ENCODE results near the gene TMEM86B. TPM values are rescaled to one million over a fixed set of nuclear protein-coding genes. Genes with fewer than 3 reads are reported as not detected.

TMEM86B gene
- total RNA-seq, 1 experiment from 2014 or later: 14.2 TPM

GRCh38 chr19:55252760-55253663 is 24.4 kb upstream of the TMEM86B start:
- ChIA-PET POLR2A (no interaction called here), CTCF (interaction anchor here (0.7 kb wide), 1 partner anchor 233 kb away, joined by 3 read pairs; no protein-coding TSS in a partner anchor)
- Histone ChIP-seq H3K9me3 (ENCODE audit: control insufficient read depth, insufficient read depth, low read depth, low read length) (no peaks in the 10 kb centered on the region), H3K36me3 (ENCODE audit: control insufficient read depth, insufficient read depth, low read length) (peaks cover 4% of the 10 kb centered on the region; the same call in 1 of the 2 replicates), H3K27ac (ENCODE audit: low read length) (no peak overlapping the region), H3K4me1 (ENCODE audit: control insufficient read depth, insufficient read depth, low read length) (peaks cover 40% of the 10 kb centered on the region), H3K27me3 (ENCODE audit: control insufficient read depth, insufficient read depth, low read length) (no peaks in the 10 kb centered on the region), H3K4me3 (ENCODE audit: low read depth in 2 of 2, low read length in 2 of 2) (no peak overlapping the region)
- DNase-seq (ENCODE audit: low read depth, low spot score) (no peak), ATAC-seq (no peak)
- intact Hi-C loops (cut with micrococcal nuclease; ENCODE audit: unreplicated experiment): no loop called here
- no TSS peak for BruUV-seq (replicated peaks)
- in situ Hi-C loops (cut with HindIII; ENCODE audit: low pct_unique_long_range_greater_than_20kb, low sequenced_read_pairs): no loop called here
- TF ChIP-seq POLR2AphosphoS5 (IDR thresholded peaks at IDR 0.05; ENCODE audit: low read depth, low read length): no peak
- no peak for TF ChIP-seq REST (IDR thresholded peaks at IDR 0.05; ENCODE audit: insufficient read depth in 1 of 2, low read depth in 2 of 2, low read length in 1 of 2)
- TF ChIP-seq TCF7L2 (IDR thresholded peaks at IDR 0.05; ENCODE audit: low read depth, low read length): no peak
- no peak for TF ChIP-seq CTCF (IDR thresholded peaks at IDR 0.05)
- no peak for TF ChIP-seq SIN3A (IDR thresholded peaks at IDR 0.05; ENCODE audit: borderline replicate concordance, insufficient read depth, low read depth, low read length)

- TF ChIP-seq REST (IDR thresholded peaks at IDR 0.05; ENCODE audit: insufficient read depth in 1 of 2, low read depth in 2 of 2, low read length in 1 of 2) (no peak), CTCF (IDR thresholded peaks at IDR 0.05) (no peak), TCF7L2 (IDR thresholded peaks at IDR 0.05; ENCODE audit: low read depth, low read length) (no peak), POLR2AphosphoS5 (IDR thresholded peaks at IDR 0.05; ENCODE audit: low read depth, low read length) (no peak), SIN3A (IDR thresholded peaks at IDR 0.05; ENCODE audit: borderline replicate concordance, insufficient read depth, low read depth, low read length) (no peak)
- ChIA-PET POLR2A (no interaction called here), CTCF (no interaction called here)
- no peak for ATAC-seq
- no peak overlapping the region for H3K27ac ChIP-seq (ENCODE audit: low read length)
- no TSS peak for BruUV-seq (replicated peaks)
- H3K9me3 ChIP-seq (ENCODE audit: control insufficient read depth, insufficient read depth, low read depth, low read length): no peaks in the 10 kb centered on the region
- no peaks in the 10 kb centered on the region for H3K27me3 ChIP-seq (ENCODE audit: control insufficient read depth, insufficient read depth, low read length)
- intact Hi-C loops (cut with micrococcal nuclease; ENCODE audit: unreplicated experiment) (no loop called here), in situ Hi-C loops (cut with HindIII; ENCODE audit: low pct_unique_long_range_greater_than_20kb, low sequenced_read_pairs) (no loop called here)
- DNase-seq (ENCODE audit: low read depth, low spot score): no peak
- H3K36me3 ChIP-seq (ENCODE audit: control insufficient read depth, insufficient read depth, low read length): no peaks in the 10 kb centered on the region
- peaks cover 46% of the 10 kb centered on the region for H3K4me1 ChIP-seq (ENCODE audit: control insufficient read depth, insufficient read depth, low read length)
- H3K4me3 ChIP-seq (ENCODE audit: low read depth in 2 of 2, low read length in 2 of 2): no peak overlapping the region
Measured at GRCh38 chr19:55251341-55252081, 22.9 kb upstream of the TMEM86B start.
